C4-2B (cell line): ENCODE measurements around the gene PDZRN4.
"Not testable (repeated sequence)": the region's sequence is repeated elsewhere in the genome, so short reads cannot be mapped to it uniquely, and the experiment has no call there.

ENCODE experiments used
- CTCF ChIP-seq: fragments of 450-650 bp; conservative IDR thresholded peaks from 2 replicates; pipeline ENCODE4 v1.5.1; 2017; ENCODE audit warnings: mild to moderate bottlenecking
- ZFX ChIP-seq: fragments of 450-650 bp; IDR thresholded peaks from 2 replicates; pipeline ENCODE4 v1.6.1; 2017

- not testable (repeated sequence) for TF ChIP-seq CTCF, ZFX
These were observed 75.1 kb downstream of the PDZRN4 start for GRCh38 chr12:41263196-41263595.
